Measurements from ENCODE around the gene WBP2. TPM values are rescaled to one million over a fixed set of nuclear protein-coding genes. Genes with fewer than 3 reads are reported as not detected.

WBP2 gene
- polyA plus RNA-seq, 3 donors, result 62.4 to 93.3 (median 67.9) TPM

DNA sequence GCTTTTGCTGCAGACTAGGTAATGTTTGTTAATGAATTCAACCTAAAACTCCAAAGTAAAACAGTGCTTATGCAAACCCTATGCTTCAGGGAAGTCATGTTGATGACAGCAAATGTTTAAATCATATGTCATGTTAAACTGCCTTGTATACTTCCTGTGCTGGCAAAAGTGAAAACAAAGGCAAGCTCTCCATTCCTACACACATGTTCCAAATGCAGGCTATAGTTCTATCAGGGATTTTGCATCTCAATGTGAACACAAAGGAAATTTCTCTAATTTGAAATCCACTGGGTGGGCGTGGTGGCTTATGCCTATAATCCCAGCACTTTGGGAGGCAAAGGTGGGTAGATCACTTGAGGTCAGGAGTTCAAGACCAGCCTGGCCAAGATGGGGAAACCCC, 51.3 kb downstream of the WBP2 start:
- Histone ChIP-seq H3K9me3 (replicated peaks in 1 of 2; ENCODE audit: control insufficient read depth in 1 of 2, insufficient read depth in 1 of 2, low read length in 2 of 2) (no peaks in the 10 kb centered on the region), H3K79me2 (ENCODE audit: insufficient read depth, low read length) (peaks cover 16% of the 10 kb centered on the region), H3K27ac (ENCODE audit: low read depth in 1 of 2, low read length in 2 of 2) (no peak overlapping the region), H4K20me1 (ENCODE audit: insufficient read depth, low read length) (no peaks in the 10 kb centered on the region), H3K27me3 (ENCODE audit: control insufficient read depth in 2 of 2, insufficient read depth in 2 of 2, low read length in 2 of 2) (no peaks in the 10 kb centered on the region), H3K4me1 (ENCODE audit: control insufficient read depth in 1 of 2, insufficient read depth in 2 of 2, low read length in 2 of 2) (no peaks in the 10 kb centered on the region), H3K4me3 (replicated peaks in 1 of 3; ENCODE audit: low read depth in 2 of 3, low read length in 3 of 3) (no peak overlapping the region), H3K4me2 (replicated peaks; ENCODE audit: extremely low read depth, low read length, poor library complexity, severe bottlenecking) (no peak overlapping the region), H3K36me3 (replicated peaks in 1 of 2; ENCODE audit: control insufficient read depth in 1 of 2, insufficient read depth in 2 of 2, low read length in 2 of 2) (peaks cover 12 to 19% of the 10 kb centered on the region in 2 donors), H2AFZ (ENCODE audit: insufficient read depth, low read depth, low read length, poor library complexity, severe bottlenecking) (no peak overlapping the region), H3K9ac (ENCODE audit: insufficient read depth, low read length, poor library complexity, severe bottlenecking) (no peak overlapping the region)
- WGBS (ENCODE audit: insufficient coverage), result no CpG with 5 or more reads among the region's 1 CpG
- DNase-seq, result no peak
- Mint-ChIP-seq H3K9me3 (peaks cover 0 to 3% (median 0%) of the 10 kb centered on the region in 7 donors), H3K27ac (no peak overlapping the region), H3K27me3 (ENCODE audit: low read depth in 3 of 3) (peaks cover 0 to 1% (median 0%) of the 10 kb centered on the region in 3 donors), H3K36me3 (peaks cover 14 to 29% of the 10 kb centered on the region in 2 donors), H3K4me1 (no peaks in the 10 kb centered on the region), H3K4me3 (no peak overlapping the region)
- intact Hi-C loops (cut with micrococcal nuclease), result no loop called here
- TF ChIP-seq, protein P1, sequence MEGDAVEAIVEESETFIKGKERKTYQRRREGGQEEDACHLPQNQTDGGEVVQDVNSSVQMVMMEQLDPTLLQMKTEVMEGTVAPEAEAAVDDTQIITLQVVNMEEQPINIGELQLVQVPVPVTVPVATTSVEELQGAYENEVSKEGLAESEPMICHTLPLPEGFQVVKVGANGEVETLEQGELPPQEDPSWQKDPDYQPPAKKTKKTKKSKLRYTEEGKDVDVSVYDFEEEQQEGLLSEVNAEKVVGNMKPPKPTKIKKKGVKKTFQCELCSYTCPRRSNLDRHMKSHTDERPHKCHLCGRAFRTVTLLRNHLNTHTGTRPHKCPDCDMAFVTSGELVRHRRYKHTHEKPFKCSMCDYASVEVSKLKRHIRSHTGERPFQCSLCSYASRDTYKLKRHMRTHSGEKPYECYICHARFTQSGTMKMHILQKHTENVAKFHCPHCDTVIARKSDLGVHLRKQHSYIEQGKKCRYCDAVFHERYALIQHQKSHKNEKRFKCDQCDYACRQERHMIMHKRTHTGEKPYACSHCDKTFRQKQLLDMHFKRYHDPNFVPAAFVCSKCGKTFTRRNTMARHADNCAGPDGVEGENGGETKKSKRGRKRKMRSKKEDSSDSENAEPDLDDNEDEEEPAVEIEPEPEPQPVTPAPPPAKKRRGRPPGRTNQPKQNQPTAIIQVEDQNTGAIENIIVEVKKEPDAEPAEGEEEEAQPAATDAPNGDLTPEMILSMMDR (IDR thresholded peaks at IDR 0.05), result no peak

DNA sequence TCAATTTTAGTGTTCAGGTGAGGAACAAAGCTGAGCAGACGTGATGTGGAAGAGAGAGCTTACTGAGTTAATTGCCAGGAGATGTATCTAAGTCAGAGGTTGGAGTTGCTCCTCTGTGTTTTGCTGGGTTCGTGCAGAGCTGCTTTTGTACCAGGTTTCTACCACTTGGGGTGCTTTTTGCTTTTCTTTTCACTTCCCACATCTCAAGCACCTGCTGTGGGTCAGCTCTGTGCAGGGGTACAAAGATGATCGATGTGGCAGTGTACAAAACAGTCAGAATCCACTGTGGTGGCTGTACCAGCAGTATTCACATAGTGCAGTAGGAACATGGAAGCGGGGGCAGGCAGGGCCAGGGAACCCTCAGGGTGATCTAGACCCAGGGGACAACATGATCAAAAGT, 55.7 kb downstream of the WBP2 start:
- 93% methylated on average over 2 of the region's 4 CpGs for WGBS (ENCODE audit: insufficient coverage)
- Histone ChIP-seq H3K9ac (ENCODE audit: insufficient read depth, low read length, poor library complexity, severe bottlenecking) (no peak overlapping the region), H4K20me1 (ENCODE audit: insufficient read depth, low read length) (no peaks in the 10 kb centered on the region), H2AFZ (ENCODE audit: insufficient read depth, low read depth, low read length, poor library complexity, severe bottlenecking) (no peak overlapping the region), H3K27ac (ENCODE audit: low read depth in 1 of 2, low read length in 2 of 2) (no peak overlapping the region), H3K4me1 (ENCODE audit: control insufficient read depth in 1 of 2, insufficient read depth in 2 of 2, low read length in 2 of 2) (no peaks in the 10 kb centered on the region), H3K79me2 (ENCODE audit: insufficient read depth, low read length) (peaks cover 20% of the 10 kb centered on the region), H3K4me2 (replicated peaks; ENCODE audit: extremely low read depth, low read length, poor library complexity, severe bottlenecking) (no peak overlapping the region), H3K27me3 (ENCODE audit: control insufficient read depth in 2 of 2, insufficient read depth in 2 of 2, low read length in 2 of 2) (no peaks in the 10 kb centered on the region), H3K4me3 (replicated peaks in 1 of 3; ENCODE audit: low read depth in 2 of 3, low read length in 3 of 3) (no peak overlapping the region), H3K9me3 (replicated peaks in 1 of 2; ENCODE audit: control insufficient read depth in 1 of 2, insufficient read depth in 1 of 2, low read length in 2 of 2) (no peaks in the 10 kb centered on the region), H3K36me3 (replicated peaks in 1 of 2; ENCODE audit: control insufficient read depth in 1 of 2, insufficient read depth in 2 of 2, low read length in 2 of 2) (peaks cover 16 to 45% of the 10 kb centered on the region in 2 donors)
- Mint-ChIP-seq H3K9me3 (peaks cover 0 to 2% (median 0%) of the 10 kb centered on the region in 7 donors), H3K27me3 (ENCODE audit: low read depth in 3 of 3) (no peaks in the 10 kb centered on the region), H3K27ac (no peak overlapping the region), H3K4me3 (no peak overlapping the region), H3K36me3 (peaks cover 32 to 59% of the 10 kb centered on the region in 2 donors), H3K4me1 (no peaks in the 10 kb centered on the region)
- DNase-seq, result no peak
- intact Hi-C loops (cut with micrococcal nuclease), result no loop called here
- TF ChIP-seq, protein P1 (IDR thresholded peaks at IDR 0.05), result no peak

Measured in CD14-positive monocyte (primary cell).